CD4-positive, alpha-beta T cell treated with Interleukin-21 for 1 hour (primary cell): ENCODE data around the gene MPG.
"Not testable (repeated sequence)": the region's sequence is repeated elsewhere in the genome, so short reads cannot be mapped to it uniquely, and the experiment has no call there.

Experiments
- DNase-seq: peaks from one replicate; pipeline ENCODE4 v3.0.0-alpha.2; 2020

MPG gene, protein sequence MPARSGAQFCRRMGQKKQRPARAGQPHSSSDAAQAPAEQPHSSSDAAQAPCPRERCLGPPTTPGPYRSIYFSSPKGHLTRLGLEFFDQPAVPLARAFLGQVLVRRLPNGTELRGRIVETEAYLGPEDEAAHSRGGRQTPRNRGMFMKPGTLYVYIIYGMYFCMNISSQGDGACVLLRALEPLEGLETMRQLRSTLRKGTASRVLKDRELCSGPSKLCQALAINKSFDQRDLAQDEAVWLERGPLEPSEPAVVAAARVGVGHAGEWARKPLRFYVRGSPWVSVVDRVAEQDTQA

DNA sequence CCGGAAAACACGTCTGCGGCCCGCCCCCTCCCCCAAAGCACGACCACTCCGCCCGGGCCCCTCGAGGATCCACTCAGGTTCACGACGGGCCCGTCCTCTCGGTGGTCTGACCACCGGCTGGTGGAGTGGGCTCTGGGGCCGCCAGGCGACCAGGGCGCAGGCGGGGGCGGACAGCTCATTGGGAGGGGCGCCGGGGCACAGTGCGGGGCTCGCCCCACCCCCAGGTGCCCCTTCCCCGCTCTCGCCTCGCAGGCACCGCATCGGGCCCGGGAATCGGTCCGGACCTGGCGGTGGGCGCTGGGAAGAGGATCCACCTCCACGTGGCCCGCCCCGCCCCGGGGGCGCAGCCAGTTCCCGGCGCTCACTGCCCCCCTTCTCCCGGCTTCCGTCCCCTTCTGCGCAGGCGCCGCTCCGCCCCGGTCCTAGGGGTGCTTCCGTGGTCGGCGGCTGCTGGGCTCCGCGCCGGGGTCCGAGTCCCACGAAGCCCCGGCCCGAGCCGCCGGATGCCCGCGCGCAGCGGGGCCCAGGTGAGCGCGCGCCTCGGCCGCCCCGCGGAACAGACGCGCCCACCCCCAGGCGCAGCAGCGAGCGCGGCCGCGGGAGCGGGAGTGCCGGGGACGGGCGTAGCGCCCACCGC lies at the start of gene MPG:
Gene MPG, plus strand, starts transcription at position 419 of the 637 bp plus-strand sequence. Its CDS starts 85 bp downstream, at position 504.
- DNase-seq: peak; percentile 84

DNA sequence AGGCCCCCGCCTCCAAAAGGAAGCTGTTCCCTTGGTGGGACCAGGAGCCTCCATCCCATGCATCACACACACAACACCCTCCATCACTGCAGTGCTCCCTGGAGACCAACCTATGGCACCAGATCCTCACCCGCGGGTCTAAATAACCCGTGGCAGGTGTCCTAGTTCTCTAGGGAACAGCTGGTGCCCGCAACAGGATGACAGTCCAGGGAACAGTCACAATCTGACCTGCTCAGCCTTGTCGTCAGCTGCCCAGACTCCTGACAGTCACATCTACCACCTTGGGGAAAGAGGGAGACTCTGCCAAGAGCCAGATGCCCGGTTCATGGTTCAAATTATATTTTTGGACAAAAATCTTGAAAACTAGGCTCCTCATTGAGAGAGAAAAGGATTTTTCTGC lies 47.4 kb upstream of the MPG start:
- DNase-seq: not testable (repeated sequence)

DNA sequence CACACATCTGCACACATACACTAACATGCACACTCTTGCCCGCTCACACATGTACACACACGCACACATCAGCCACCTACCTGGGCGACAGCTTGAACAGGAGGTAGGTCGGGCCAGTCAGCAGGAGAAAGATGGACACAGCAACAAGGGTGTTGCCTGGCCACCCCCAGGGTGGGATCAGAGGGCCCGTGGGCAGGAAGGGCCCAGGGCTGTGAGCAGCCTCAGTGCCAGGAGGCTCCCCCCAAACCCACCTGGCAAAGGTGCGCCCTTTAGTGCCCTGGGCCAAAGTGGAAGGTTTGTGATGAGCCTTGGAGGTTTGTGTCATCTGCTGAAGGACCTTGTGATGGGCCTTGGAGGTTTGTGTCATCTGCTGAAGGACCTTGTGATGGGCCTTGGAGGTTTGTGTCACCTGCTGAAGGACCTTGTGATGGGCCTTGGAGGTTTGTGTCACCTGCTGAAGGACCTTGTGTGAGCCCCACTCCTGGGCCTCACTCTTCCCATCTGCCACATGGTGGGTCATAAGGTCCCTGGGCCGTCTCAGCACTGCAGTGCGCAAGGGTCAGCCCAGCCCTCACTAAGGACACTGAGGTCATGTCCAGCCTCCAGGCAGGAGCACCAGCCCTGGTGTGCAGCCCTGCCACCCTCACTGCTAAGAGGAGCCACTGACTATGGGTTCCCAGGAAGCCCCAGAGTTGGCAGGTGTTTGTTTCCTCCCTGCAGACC lies 44.7 kb upstream of the MPG start:
- not testable (repeated sequence) for DNase-seq

GRCh38 chr16:33877-34647 lies 44.0 kb upstream of the MPG start:
- DNase-seq: no peak

GRCh38 chr16:34648-34987 lies 43.4 kb upstream of the MPG start:
- no peak for DNase-seq

GRCh38 chr16:35011-35677 lies 42.9 kb upstream of the MPG start:
- no peak for DNase-seq

DNA sequence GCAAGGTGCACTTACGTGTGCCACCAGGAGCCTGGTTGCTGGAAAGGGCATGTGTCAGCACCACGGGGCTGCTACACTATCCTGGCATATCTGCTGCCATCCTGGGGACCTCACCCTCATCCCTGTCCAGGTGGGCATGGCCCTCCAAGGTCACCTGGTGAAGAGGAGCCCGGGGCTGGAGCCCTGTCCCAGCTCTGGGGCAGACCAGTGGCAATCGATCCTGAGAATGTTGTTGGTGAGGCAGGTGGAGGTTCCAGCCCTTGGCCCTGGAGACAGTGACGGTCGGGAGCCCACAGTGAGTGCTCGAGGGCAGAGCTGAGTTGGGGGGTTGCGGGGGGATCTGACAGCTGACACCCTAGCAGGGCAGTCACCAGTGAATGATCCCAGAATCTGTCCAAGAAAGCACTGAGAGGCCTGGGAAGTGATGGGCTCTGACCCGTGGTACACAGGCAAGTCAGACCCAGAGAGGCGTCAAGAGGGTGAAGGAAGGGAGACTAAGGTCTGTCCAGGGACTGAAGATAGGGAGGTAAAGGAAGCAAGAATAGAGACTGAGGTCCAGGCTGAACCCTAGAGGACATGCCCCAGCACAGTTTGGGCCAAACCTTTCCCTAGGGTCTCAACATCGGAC lies 42.2 kb upstream of the MPG start:
- no peak for DNase-seq

GRCh38 chr16:36336-36984 lies 41.6 kb upstream of the MPG start:
- no peak for DNase-seq

DNA sequence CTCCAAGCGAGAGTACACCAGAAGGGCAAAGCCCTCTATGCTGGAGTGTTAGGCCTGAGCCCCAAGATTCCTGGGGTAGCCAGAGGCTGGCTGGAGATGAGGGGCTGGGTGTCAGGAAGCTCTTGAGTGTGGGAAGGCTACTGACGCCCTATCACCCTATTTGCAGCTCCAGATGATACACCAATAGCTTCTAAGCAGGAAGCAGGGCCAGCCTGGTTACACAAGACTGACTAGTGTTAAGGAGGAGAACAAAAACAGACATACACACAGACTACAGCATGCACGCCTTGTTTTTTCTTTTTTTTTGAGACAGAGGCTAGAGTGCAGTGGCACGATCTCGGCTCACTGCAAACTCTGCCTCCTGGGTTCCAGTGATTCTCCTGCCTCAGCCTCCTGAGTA lies 40.5 kb upstream of the MPG start:
- no peak for DNase-seq

DNA sequence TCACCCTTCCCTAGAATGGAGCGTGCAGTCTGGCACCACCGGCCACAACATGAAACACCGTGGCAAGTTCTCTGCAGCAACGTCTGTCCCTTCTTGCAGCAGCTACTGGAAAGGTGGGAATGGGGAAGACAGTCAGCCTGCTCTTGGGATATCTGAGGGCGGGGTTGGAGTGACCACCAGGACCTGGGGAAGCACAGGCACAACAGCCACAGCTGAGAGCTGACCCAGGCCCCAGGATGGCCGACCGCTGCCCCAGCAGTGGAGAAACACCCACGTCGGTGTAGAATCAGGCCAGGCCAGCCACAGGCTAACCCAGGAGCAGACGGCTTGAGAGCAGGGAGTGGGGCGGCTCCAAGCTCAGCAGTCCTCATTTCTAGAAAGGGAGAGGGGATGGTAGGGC lies 39.8 kb upstream of the MPG start:
- DNase-seq: not testable (repeated sequence)

DNA sequence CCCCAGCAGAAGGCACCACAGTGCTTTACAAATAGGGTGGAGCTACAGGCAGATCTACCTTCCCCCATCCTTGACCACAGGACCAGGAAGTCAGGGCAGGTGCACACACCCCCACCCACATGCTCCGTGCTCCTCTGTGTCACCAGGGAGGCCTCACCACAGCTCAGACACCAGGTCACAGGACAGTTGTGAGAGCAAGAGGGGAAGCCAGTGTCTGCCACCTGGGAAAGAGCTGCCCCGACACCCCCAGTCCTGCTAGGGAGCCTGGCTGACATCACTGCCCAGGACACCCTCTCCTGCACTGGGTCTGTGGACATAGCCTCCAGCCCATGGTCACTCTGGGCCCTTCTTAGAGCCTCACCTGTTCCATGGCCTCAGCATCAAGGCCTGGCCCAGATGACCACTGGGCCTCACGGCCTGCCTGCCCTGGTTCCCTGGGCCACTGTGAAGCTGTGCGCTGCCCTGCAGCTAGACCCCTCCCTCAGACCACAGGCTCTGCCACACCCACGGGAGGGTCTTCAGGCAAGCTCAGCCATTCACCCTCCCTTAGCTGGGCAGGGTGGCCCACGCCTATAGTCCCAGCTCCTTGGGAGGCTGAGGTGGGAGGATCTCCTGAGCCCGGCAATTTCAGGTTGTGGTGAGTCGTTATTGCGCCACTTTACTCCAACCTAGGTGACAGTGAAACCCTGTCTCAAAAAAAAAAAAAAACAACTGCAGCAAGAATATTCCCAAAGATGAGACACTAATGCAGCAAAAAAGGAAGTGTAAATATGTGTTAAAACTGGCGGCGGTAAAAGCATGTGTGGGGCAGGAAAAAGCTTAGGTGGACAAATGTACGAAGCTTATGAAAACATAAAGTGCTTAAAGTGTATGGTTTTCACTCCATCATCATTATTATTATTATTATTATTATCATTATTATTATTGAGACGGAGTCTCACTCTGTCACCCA lies 38.8 kb upstream of the MPG start:
- DNase-seq: peak; percentile 69

DNA sequence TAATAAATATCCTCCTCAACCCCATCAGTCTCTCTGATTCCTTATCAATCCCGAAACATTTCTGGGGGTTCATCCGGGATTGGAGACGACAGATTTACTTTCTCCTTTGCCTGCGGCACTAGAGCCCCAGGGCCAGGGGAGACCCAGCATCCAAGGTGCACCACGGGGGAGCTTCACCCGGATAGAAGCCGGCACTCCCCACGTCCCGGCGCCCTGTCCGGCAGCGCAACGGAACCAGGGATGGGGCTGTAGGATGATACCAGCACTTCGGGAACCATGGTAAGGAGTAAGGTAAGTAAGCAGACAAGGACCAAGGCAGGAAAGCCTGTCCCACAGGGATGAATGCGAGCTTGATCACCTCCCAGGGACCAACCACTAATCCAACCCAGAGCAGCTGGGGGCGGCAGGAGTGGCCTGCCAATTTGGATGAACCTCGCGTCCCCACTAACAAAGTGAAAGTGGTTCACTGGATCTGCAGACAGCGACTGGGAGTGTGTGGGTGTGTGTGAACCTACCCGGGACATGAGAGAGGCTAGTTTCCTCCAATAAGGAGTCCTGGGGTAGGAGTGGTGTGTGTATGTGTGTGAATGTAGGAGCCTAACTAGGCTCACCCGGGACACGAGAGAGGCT lies 36.5 kb upstream of the MPG start:
- no peak for DNase-seq

GRCh38 chr16:42069-42457 lies 36.0 kb upstream of the MPG start:
- DNase-seq: no peak

DNA sequence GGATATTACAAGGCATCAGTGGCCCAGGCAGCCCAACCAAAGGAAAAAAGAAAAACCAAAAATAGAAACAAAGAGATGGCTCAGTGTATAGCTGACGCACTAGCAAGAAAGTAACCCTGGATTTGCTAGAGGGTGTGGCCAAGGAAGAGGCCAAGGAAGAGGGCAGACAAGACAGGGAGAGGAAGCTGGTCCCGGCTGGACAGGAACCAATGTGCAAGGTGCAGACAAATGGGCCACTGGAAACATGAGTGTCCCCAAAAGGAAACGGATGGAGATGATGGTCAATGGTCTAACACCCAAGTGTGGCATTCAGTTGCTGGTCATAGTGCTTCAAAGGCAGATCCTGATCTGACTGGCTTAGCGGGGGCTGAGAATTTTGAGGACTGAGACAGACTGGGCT lies 35.3 kb upstream of the MPG start:
- DNase-seq: no peak

DNA sequence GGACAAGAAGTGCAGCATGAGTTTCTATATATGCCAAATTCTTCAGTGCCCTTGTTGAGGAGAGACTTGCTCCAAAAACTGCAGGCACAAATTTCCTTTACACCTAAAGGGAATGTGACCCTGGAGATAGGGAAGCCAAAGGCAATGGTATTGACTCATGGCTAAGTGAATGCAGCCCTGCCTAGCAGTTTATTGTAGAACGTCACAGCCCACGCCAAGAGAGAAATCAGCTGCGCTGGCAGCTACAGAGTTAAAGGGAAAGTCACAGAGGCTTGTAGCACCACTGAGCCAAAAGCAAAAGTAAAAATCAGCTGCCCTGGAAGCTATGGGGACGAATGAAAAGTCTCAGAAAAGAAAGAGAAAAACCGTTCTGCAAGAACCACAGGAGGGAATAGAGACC lies 34.7 kb upstream of the MPG start:
- DNase-seq: no peak

GRCh38 chr16:44655-45054 lies 33.4 kb upstream of the MPG start:
- DNase-seq: no peak

GRCh38 chr16:45454-45853 lies 32.6 kb upstream of the MPG start:
- DNase-seq: no peak

DNA sequence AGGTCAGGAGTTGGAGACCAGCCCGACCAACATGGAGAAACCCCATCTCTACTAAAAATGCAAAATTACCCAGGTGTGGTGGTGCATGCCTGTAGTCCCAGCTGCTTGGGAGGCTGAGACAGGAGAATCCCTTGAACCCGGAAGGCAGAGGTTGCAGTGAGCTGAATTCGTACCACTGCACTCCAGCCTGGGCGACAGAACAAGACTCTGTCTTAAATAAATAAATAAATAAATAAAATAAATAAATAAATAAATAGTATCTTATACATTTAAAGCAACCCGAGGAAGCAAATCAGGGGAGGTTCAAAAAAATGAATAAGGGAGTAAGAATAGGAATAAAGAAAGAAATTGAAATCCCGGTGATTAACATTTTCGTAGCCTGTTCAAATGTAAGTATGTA lies 31.5 kb upstream of the MPG start:
- not testable (repeated sequence) for DNase-seq

- DNase-seq: no peak
Measured at GRCh38 chr16:47234-47633, 30.8 kb upstream of the MPG start.
